Activated naive CD4-positive, alpha-beta T cell treated with anti-CD3 and anti-CD28 coated beads, Interleukin-2, amount 50 U/mL, for 16 hours (primary cell): ENCODE results near the gene RAB11FIP4.

Source experiments
- DNase-seq: peaks from one replicate; pipeline ENCODE4 v3.0.0-alpha.2; 2020

RAB11FIP4 gene

GRCh38 chr17:31508288-31509094 is 117.0 kb downstream of the RAB11FIP4 start:
- DNase-seq: peak; percentile 50

GRCh38 chr17:31509095-31509804 is 117.8 kb downstream of the RAB11FIP4 start:
- DNase-seq: no peak

GRCh38 chr17:31509805-31510177 is 118.3 kb downstream of the RAB11FIP4 start:
- DNase-seq: no peak

GRCh38 chr17:31510308-31511194 is 119.1 kb downstream of the RAB11FIP4 start:
- peak; percentile 37 for DNase-seq

GRCh38 chr17:31511195-31511578 is 119.7 kb downstream of the RAB11FIP4 start:
- DNase-seq: no peak

- DNase-seq: no peak
Measured at GRCh38 chr17:31511580-31511979, 120.1 kb downstream of the RAB11FIP4 start.

GRCh38 chr17:31512104-31512740 is 120.7 kb downstream of the RAB11FIP4 start:
- DNase-seq: no peak

GRCh38 chr17:31512796-31513195 is 121.3 kb downstream of the RAB11FIP4 start:
- no peak for DNase-seq

GRCh38 chr17:31513731-31514427 is 122.4 kb downstream of the RAB11FIP4 start:
- DNase-seq: no peak

- DNase-seq: no peak
Measured at GRCh38 chr17:31515267-31515666, 123.8 kb downstream of the RAB11FIP4 start.

- DNase-seq: no peak
Measured at GRCh38 chr17:31517524-31517923, 126.0 kb downstream of the RAB11FIP4 start.

- DNase-seq: no peak
Measured at GRCh38 chr17:31518478-31518877, 127.0 kb downstream of the RAB11FIP4 start.

- DNase-seq: no peak
Measured at GRCh38 chr17:31521632-31522283, 130.3 kb downstream of the RAB11FIP4 start.

- no peak for DNase-seq
Measured at GRCh38 chr17:31522284-31522931, 130.9 kb downstream of the RAB11FIP4 start.

GRCh38 chr17:31522987-31523495 is 131.6 kb downstream of the RAB11FIP4 start:
- DNase-seq: no peak

- DNase-seq: no peak
Measured at GRCh38 chr17:31523862-31524730, 132.6 kb downstream of the RAB11FIP4 start.

GRCh38 chr17:31524926-31525800 is 133.7 kb downstream of the RAB11FIP4 start:
- DNase-seq: peak; percentile 88

- no peak for DNase-seq
Measured at GRCh38 chr17:31525801-31526549, 134.5 kb downstream of the RAB11FIP4 start.
